IMR-90 (cell line): ENCODE measurements around the gene SLC39A11. TPM values are rescaled to one million over a fixed set of nuclear protein-coding genes. Genes with fewer than 3 reads are reported as not detected.

Experiments used
- ATAC-seq: fragments of 200-7000 bp; cut with Tn5 transposase; 2 replicates; pipeline ENCODE4 v1.9.1; 2020; ENCODE audit warnings: low read depth, mild to moderate bottlenecking, moderate library complexity
- BruUV-seq: library from RNA; stranded (reverse); fragments of 400-500 nt; replicated peaks from 2 replicates; lab custom pipeline; 2021; lab: Mats Ljungman, UMichigan
- CTCF ChIA-PET: fragments of 300-600 bp; formaldehyde crosslinking; extraction: SDS; loops from one replicate; lab custom pipeline; 2021; ENCODE audit warnings: antibody characterized with exemption; lab: Yijun Ruan, JAX
- POLR2A ChIA-PET: fragments of 300-600 bp; sonication (Branson Sonifier 250); formaldehyde crosslinking; loops from one replicate; lab custom pipeline; 2022; ENCODE audit warnings: antibody characterized with exemption; ENCODE audit not compliant: unreplicated experiment; lab: Charles Lee
- DNase-seq: peaks from one replicate; pipeline ENCODE4 v3.0.0; 2013
- H2AFZ ChIP-seq: replicated peaks from 2 replicates; pipeline ENCODE3; 2013; ENCODE audit warnings: low read length, mild to moderate bottlenecking; ENCODE audit not compliant: poor library complexity
- H2AK5ac ChIP-seq: 2 replicates; pipeline ENCODE4 v1.6.1; 2013; ENCODE audit warnings: low read depth, low read length, inconsistent platforms
- H2AK9ac ChIP-seq: replicated peaks from 2 replicates; pipeline ENCODE3; 2013; ENCODE audit warnings: mild to moderate bottlenecking, low read depth, low read length, moderate library complexity; ENCODE audit not compliant: poor library complexity
- H2BK120ac ChIP-seq: 2 replicates; pipeline ENCODE4 v1.6.1; 2013; ENCODE audit warnings: low read depth, low read length, inconsistent platforms
- H2BK15ac ChIP-seq: 3 replicates; pipeline ENCODE4 v1.6.1; 2013; ENCODE audit warnings: low read depth, low read length, inconsistent platforms
- H2BK20ac ChIP-seq: 2 replicates; pipeline ENCODE4 v1.6.1; 2013; ENCODE audit warnings: low read depth, mild to moderate bottlenecking, inconsistent platforms, low read length, moderate library complexity
- H2BK5ac ChIP-seq: 2 replicates; pipeline ENCODE4 v1.6.1; 2013; ENCODE audit warnings: mild to moderate bottlenecking, low read depth, low read length, inconsistent platforms; ENCODE audit not compliant: poor library complexity, severe bottlenecking
- H3K14ac ChIP-seq: replicated peaks from 2 replicates; pipeline ENCODE4 v1.6.1; 2013; ENCODE audit warnings: low read depth, low read length, inconsistent platforms
- H3K18ac ChIP-seq: 2 replicates; pipeline ENCODE4 v1.6.1; 2013; ENCODE audit warnings: low read depth, low read length, control low read depth
- H3K23ac ChIP-seq: 2 replicates; pipeline ENCODE4 v1.6.1; 2013; ENCODE audit warnings: low read depth, low read length, inconsistent platforms
- H3K27ac ChIP-seq: 2 replicates; pipeline ENCODE4 v1.5.1; 2013; ENCODE audit warnings: mild to moderate bottlenecking, control low read depth, low read length; ENCODE audit not compliant: insufficient read depth
- H3K27me3 ChIP-seq: 2 replicates; pipeline ENCODE4 v1.6.1; 2013; ENCODE audit warnings: low read length; ENCODE audit not compliant: control insufficient read depth, insufficient read depth
- H3K36me3 ChIP-seq: 2 replicates; pipeline ENCODE4 v1.6.1; 2013; ENCODE audit warnings: low read length, mixed read lengths; ENCODE audit not compliant: control insufficient read depth, insufficient read depth
- H3K4ac ChIP-seq: 2 replicates; pipeline ENCODE4 v1.6.1; 2013; ENCODE audit warnings: low read depth, low read length, inconsistent platforms
- H3K4me1 ChIP-seq: 2 replicates; pipeline ENCODE4 v1.6.1; 2013; ENCODE audit warnings: low read length, mixed read lengths; ENCODE audit not compliant: control insufficient read depth, insufficient read depth
- H3K4me2 ChIP-seq: 2 replicates; pipeline ENCODE4 v1.6.1; 2013; ENCODE audit warnings: low read depth, mild to moderate bottlenecking, control low read depth, low read length, moderate library complexity
- H3K4me3 ChIP-seq: 2 replicates; pipeline ENCODE4 v1.5.1; 2013; ENCODE audit warnings: low read depth, mild to moderate bottlenecking, control low read depth, low read length, moderate library complexity; ENCODE audit not compliant: insufficient read depth
- H3K56ac ChIP-seq: 2 replicates; pipeline ENCODE4 v1.6.1; 2013; ENCODE audit warnings: low read length, inconsistent platforms; ENCODE audit not compliant: insufficient read depth; ENCODE audit errors: extremely low read depth
- H3K79me1 ChIP-seq, 2 experiments: 2 replicates each; pipeline ENCODE4 v1.6.1; 2013; ENCODE audit warnings: low read length in 2 of 2, inconsistent platforms in 1 of 2, low read depth in 1 of 2
- H3K9ac ChIP-seq: 2 replicates; pipeline ENCODE4 v1.6.1; 2013; ENCODE audit warnings: low read depth, low read length, control low read depth
- H3K9me1 ChIP-seq: 2 replicates; pipeline ENCODE4 v1.6.1; 2013; ENCODE audit warnings: low read length, inconsistent platforms; ENCODE audit not compliant: insufficient read depth
- H3K9me3 ChIP-seq: 2 replicates; pipeline ENCODE4 v1.6.1; 2013; ENCODE audit warnings: low read length; ENCODE audit not compliant: control insufficient read depth, insufficient read depth
- H4K20me1 ChIP-seq: 2 replicates; pipeline ENCODE4 v1.6.1; 2013; ENCODE audit warnings: low read length, inconsistent platforms; ENCODE audit not compliant: insufficient read depth
- H4K5ac ChIP-seq: 2 replicates; pipeline ENCODE4 v1.6.1; 2013; ENCODE audit warnings: mild to moderate bottlenecking, low read depth, low read length, control low read depth
- H4K8ac ChIP-seq, 2 experiments: 2 replicates each; pipeline ENCODE4 v1.6.1; 2013; ENCODE audit warnings: low read depth in 2 of 2, low read length in 2 of 2, control low read depth in 1 of 2, inconsistent platforms in 1 of 2
- H4K91ac ChIP-seq: 2 replicates; pipeline ENCODE4 v1.6.1; 2013; ENCODE audit warnings: low read depth, low read length, inconsistent platforms; ENCODE audit not compliant: insufficient read depth
- BHLHE40 ChIP-seq: fragments of 150-350 bp; IDR thresholded peaks from 2 replicates; pipeline ENCODE4 v1.6.1; 2016; ENCODE audit warnings: mild to moderate bottlenecking, low read depth, low read length
- CEBPB ChIP-seq: IDR thresholded peaks from 2 replicates; pipeline ENCODE4 v1.6.1; 2012; ENCODE audit warnings: low read depth, low read length, improper control_type of control experiment
- CHD1 ChIP-seq: IDR thresholded peaks from 2 replicates; pipeline ENCODE4 v1.6.1; 2012; ENCODE audit warnings: low read depth, low read length, improper control_type of control experiment
- ELK1 ChIP-seq: fragments of 150-350 bp; IDR thresholded peaks from 2 replicates; pipeline ENCODE4 v1.6.1; 2016; ENCODE audit warnings: low read depth, mild to moderate bottlenecking, low read length, moderate library complexity, borderline replicate concordance
- FOS ChIP-seq: fragments of 150-350 bp; IDR thresholded peaks from 2 replicates; pipeline ENCODE4 v1.6.1; 2016; ENCODE audit warnings: low read depth, low read length
- MAFK ChIP-seq: IDR thresholded peaks from 2 replicates; pipeline ENCODE4 v1.6.1; 2012; ENCODE audit warnings: low read depth, low read length, improper control_type of control experiment
- MAZ ChIP-seq: IDR thresholded peaks from 2 replicates; pipeline ENCODE4 v1.6.1; 2012; ENCODE audit warnings: low read depth, mild to moderate bottlenecking, low read length, improper control_type of control experiment, moderate library complexity, borderline replicate concordance
- MXI1 ChIP-seq: IDR thresholded peaks from 2 replicates; pipeline ENCODE4 v1.6.1; 2012; ENCODE audit warnings: low read depth, mild to moderate bottlenecking, low read length, moderate library complexity, borderline replicate concordance
- NFE2L2 ChIP-seq: fragments of 150-350 bp; IDR thresholded peaks from 2 replicates; pipeline ENCODE4 v1.6.1; 2016; ENCODE audit warnings: low read depth, mild to moderate bottlenecking, low read length
- POLR2A ChIP-seq: IDR thresholded peaks from 2 replicates; pipeline ENCODE4 v1.6.1; 2012; ENCODE audit warnings: mild to moderate bottlenecking, low read depth, low read length
- RAD21 ChIP-seq: IDR thresholded peaks from 2 replicates; pipeline ENCODE4 v1.6.1; 2012; ENCODE audit warnings: low read length, improper control_type of control experiment
- RCOR1 ChIP-seq: IDR thresholded peaks from 2 replicates; pipeline ENCODE4 v1.6.1; 2012; ENCODE audit warnings: mild to moderate bottlenecking, low read length, improper control_type of control experiment; ENCODE audit not compliant: insufficient replicate concordance
- RFX5 ChIP-seq: IDR thresholded peaks from 2 replicates; pipeline ENCODE4 v1.8.0; 2012; ENCODE audit warnings: low read depth, mild to moderate bottlenecking, low read length, moderate library complexity
- SMC3 ChIP-seq: fragments of 150-350 bp; IDR thresholded peaks from 2 replicates; pipeline ENCODE4 v1.6.1; 2016; ENCODE audit warnings: low read depth, mild to moderate bottlenecking, antibody characterized with exemption, low read length, moderate library complexity
- USF2 ChIP-seq: fragments of 150-350 bp; IDR thresholded peaks from 2 replicates; pipeline ENCODE4 v1.6.1; 2017; ENCODE audit warnings: mild to moderate bottlenecking, antibody characterized with exemption, low read length, low read depth
- WGBS, 2 experiments: methylation state at CpG; one replicate each; pipeline versions ENCODE4 v1.1.5 to v1.1.7; 2013; ENCODE audit warnings: missing lambda C conversion rate in 2 of 2; ENCODE audit not compliant: insufficient read length in 1 of 2; ENCODE audit errors: extremely low coverage in 2 of 2; 5-methylcytosine and 5-hydroxymethylcytosine counted together
- dilution Hi-C: fragments of 300-500 bp; cut with HindIII; formaldehyde crosslinking; loops from one replicate; pipeline ENCODE4 v1.14.3; 2018; ENCODE audit warnings: low sequenced_read_pairs; ENCODE audit not compliant: unreplicated experiment
- in situ Hi-C: fragments of 300-500 bp; cut with MboI; formaldehyde crosslinking; loops from 3 replicates; pipeline ENCODE4 v1.14.3; 2019; ENCODE audit warnings: low sequenced_read_pairs, inconsistent platforms, mixed read lengths
- intact Hi-C: fragments of 100-400 bp; cut with micrococcal nuclease; formaldehyde crosslinking; loops from 2 replicates; pipeline ENCODE4 v1.10.0; 2022
- polyA plus RNA-seq, 3 experiments: library from polyadenylated mRNA; depleted of rRNA; stranded (reverse); fragments of >200 nt; gene quantifications; 2 replicates each; pipeline ENCODE4 v1.2.3, GENCODE V29; 2012; ENCODE audit warnings: low replicate concordance in 1 of 3
- total RNA-seq: library from RNA; depleted of rRNA; stranded (reverse); fragments of >200 nt; gene quantifications from 2 replicates; pipeline ENCODE4 v1.2.3, GENCODE V29; 2012
- TF ChIP-seq, protein P1 (sequence below): conservative IDR thresholded peaks from 2 replicates; pipeline ENCODE4 v1.5.1; 2012; ENCODE audit warnings: mild to moderate bottlenecking, low read depth, low read length, improper control_type of control experiment

The SLC39A11 gene
- total and polyA plus RNA-seq, 2 of the 4 experiments (the other 2 are of a cell fraction): 8.8 to 14.3 TPM

DNA sequence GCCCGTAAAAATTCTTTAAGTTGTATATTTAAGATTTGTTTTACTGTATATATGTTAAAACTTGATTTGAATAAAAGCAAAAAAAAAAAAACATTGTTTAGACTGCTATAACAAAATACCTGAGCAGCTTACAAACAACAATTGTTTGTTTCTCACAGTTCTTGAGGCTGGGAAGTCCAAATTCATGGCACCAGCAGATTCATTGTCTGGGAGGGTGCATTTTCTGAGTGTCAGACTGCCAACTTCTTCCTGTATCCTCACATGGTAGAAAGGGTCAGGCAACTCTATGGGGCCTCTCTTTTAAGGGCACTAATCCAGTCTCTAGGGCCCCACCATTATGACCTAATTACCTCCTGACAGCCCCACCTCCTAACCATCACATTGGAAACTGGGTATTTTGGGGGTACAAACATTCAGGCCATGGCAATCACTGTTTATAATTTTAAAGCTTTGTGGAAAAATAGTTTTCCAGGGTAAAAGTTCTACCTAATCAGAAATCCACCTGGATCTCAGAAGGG is 281.4 kb downstream of the SLC39A11 start:
- peaks cover 3% of the 10 kb centered on the region; the same call in 1 of the 2 replicates for H3K9me3 ChIP-seq
- no peaks in the 10 kb centered on the region for H4K20me1 ChIP-seq
- no peak overlapping the region for H3K9ac ChIP-seq
- no peak overlapping the region for H4K8ac ChIP-seq
- ATAC-seq (no peak), DNase-seq (no peak)
- H2BK5ac ChIP-seq: no peak overlapping the region
- no peak overlapping the region for H4K5ac ChIP-seq
- H3K18ac ChIP-seq: no peak overlapping the region
- dilution Hi-C loops (no loop called here), intact Hi-C loops (no loop called here), in situ Hi-C loops (no loop called here)
- no CpG with 5 or more reads among the region's 1 CpG for WGBS, 2 experiments
- ChIA-PET CTCF (no interaction called here), POLR2A (no interaction called here)
- TF ChIP-seq BHLHE40 (no peak), MAFK (no peak), MAZ (no peak), CHD1 (no peak), FOS (no peak), NFE2L2 (no peak), SMC3 (no peak), CEBPB (no peak), MXI1 (no peak), ELK1 (no peak), USF2 (no peak), POLR2A (no peak), RAD21 (no peak), RFX5 (no peak), RCOR1 (no peak)
- TF ChIP-seq, protein P1, sequence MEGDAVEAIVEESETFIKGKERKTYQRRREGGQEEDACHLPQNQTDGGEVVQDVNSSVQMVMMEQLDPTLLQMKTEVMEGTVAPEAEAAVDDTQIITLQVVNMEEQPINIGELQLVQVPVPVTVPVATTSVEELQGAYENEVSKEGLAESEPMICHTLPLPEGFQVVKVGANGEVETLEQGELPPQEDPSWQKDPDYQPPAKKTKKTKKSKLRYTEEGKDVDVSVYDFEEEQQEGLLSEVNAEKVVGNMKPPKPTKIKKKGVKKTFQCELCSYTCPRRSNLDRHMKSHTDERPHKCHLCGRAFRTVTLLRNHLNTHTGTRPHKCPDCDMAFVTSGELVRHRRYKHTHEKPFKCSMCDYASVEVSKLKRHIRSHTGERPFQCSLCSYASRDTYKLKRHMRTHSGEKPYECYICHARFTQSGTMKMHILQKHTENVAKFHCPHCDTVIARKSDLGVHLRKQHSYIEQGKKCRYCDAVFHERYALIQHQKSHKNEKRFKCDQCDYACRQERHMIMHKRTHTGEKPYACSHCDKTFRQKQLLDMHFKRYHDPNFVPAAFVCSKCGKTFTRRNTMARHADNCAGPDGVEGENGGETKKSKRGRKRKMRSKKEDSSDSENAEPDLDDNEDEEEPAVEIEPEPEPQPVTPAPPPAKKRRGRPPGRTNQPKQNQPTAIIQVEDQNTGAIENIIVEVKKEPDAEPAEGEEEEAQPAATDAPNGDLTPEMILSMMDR: no peak
- no peak overlapping the region for H3K4me2 ChIP-seq
- H3K36me3 ChIP-seq: no peaks in the 10 kb centered on the region
- H2BK15ac ChIP-seq: no peak overlapping the region
- no peak overlapping the region for H3K27ac ChIP-seq
- H2AFZ ChIP-seq: no peak overlapping the region
- no peak overlapping the region for H2BK20ac ChIP-seq
- no peak overlapping the region for H2AK9ac ChIP-seq
- no peak overlapping the region for H2AK5ac ChIP-seq
- no peak overlapping the region for H3K23ac ChIP-seq
- no peaks in the 10 kb centered on the region for H3K9me1 ChIP-seq
- no peaks in the 10 kb centered on the region for H3K79me1 ChIP-seq
- H4K91ac ChIP-seq: no peak overlapping the region
- H3K14ac ChIP-seq: no peak overlapping the region
- H3K4me1 ChIP-seq: no peaks in the 10 kb centered on the region; the same call in 1 of the 2 replicates
- H2BK120ac ChIP-seq: no peak overlapping the region
- BruUV-seq: no TSS peak
- H3K56ac ChIP-seq: no peak overlapping the region
- H3K27me3 ChIP-seq: no peaks in the 10 kb centered on the region
- no peak overlapping the region for H3K4ac ChIP-seq
- H3K4me3 ChIP-seq: no peak overlapping the region
